Stimulated activated CD8-positive, alpha-beta memory T cell treated with anti-CD3 and anti-CD28 coated beads, Interleukin-7, amount 100 ng/mL, for 24 hours (primary cell): ENCODE results near the gene FAM13C.
"Not testable (repeated sequence)": the region's sequence is repeated elsewhere in the genome, so short reads cannot be mapped to it uniquely, and the experiment has no call there.

Experiments
- DNase-seq: peaks from one replicate; pipeline ENCODE4 v3.0.0-alpha.2; 2020; ENCODE audit warnings: low read depth

The FAM13C gene

GRCh38 chr10:59362144-59362958 lies at the start of gene FAM13C:
TSS of gene FAM13C (minus strand) at chr10:59362549. CDS start at chr10:59362460, 89 bp downstream.
- DNase-seq = no peak

GRCh38 chr10:59405235-59405634 lies 42.9 kb upstream of the FAM13C start:
- DNase-seq = no peak

GRCh38 chr10:59400214-59400613 lies 37.9 kb upstream of the FAM13C start:
- DNase-seq = no peak

- DNase-seq = not testable (repeated sequence)
Measured at GRCh38 chr10:59399329-59399728, 37.0 kb upstream of the FAM13C start.

GRCh38 chr10:59397961-59398360 lies 35.6 kb upstream of the FAM13C start:
- no peak for DNase-seq

- no peak for DNase-seq
Measured at GRCh38 chr10:59395984-59396383, 33.6 kb upstream of the FAM13C start.

GRCh38 chr10:59393349-59393748 lies 31.0 kb upstream of the FAM13C start:
- DNase-seq = no peak

- no peak for DNase-seq
Measured at GRCh38 chr10:59391060-59391459, 28.7 kb upstream of the FAM13C start.

- DNase-seq = no peak
Measured at GRCh38 chr10:59388671-59388976, 26.3 kb upstream of the FAM13C start.

GRCh38 chr10:59387951-59388670 lies 25.8 kb upstream of the FAM13C start:
- DNase-seq = no peak

GRCh38 chr10:59384761-59385160 lies 22.4 kb upstream of the FAM13C start:
- no peak for DNase-seq

- DNase-seq = no peak
Measured at GRCh38 chr10:59383908-59384307, 21.6 kb upstream of the FAM13C start.

GRCh38 chr10:59383436-59383835 lies 21.1 kb upstream of the FAM13C start:
- DNase-seq = no peak

- DNase-seq = no peak
Measured at GRCh38 chr10:59382831-59383295, 20.5 kb upstream of the FAM13C start.

GRCh38 chr10:59381687-59382086 lies 19.3 kb upstream of the FAM13C start:
- DNase-seq = no peak

- no peak for DNase-seq
Measured at GRCh38 chr10:59376846-59377245, 14.5 kb upstream of the FAM13C start.

GRCh38 chr10:59375990-59376389 lies 13.6 kb upstream of the FAM13C start:
- DNase-seq = no peak

GRCh38 chr10:59374916-59375315 lies 12.6 kb upstream of the FAM13C start:
- no peak for DNase-seq

GRCh38 chr10:59373071-59373470 lies 10.7 kb upstream of the FAM13C start:
- DNase-seq = no peak

- no peak for DNase-seq
Measured at GRCh38 chr10:59372543-59372942, 10.2 kb upstream of the FAM13C start.

GRCh38 chr10:59366290-59366689 lies 3.9 kb upstream of the FAM13C start:
- no peak for DNase-seq

GRCh38 chr10:59363446-59363958 lies 1.2 kb upstream of the FAM13C start:
- no peak for DNase-seq

- no peak for DNase-seq
Measured at GRCh38 chr10:59362959-59363381, 621 bp upstream of the FAM13C start.
